GM12878 (cell line): ENCODE measurements around the gene GFAP. TPM values are rescaled to one million over a fixed set of nuclear protein-coding genes. Genes with fewer than 3 reads are reported as not detected.
A peak's percentile ranks its signal among the peaks of the same experiment; 100 is the strongest.

ENCODE experiments used
- ATAC-seq: fragments of 200-7000 bp; cut with Tn5 transposase; 3 replicates; pipeline ENCODE4 v1.9.1; 2020; ENCODE audit warnings: mild to moderate bottlenecking, moderate library complexity
- BruUV-seq: library from RNA; stranded (reverse); fragments of 400-500 nt; replicated peaks from 2 replicates; lab custom pipeline; 2021; lab: Mats Ljungman, UMichigan
- CTCF ChIA-PET: fragments of 300-600 bp; sonication (Branson Sonifier 250); formaldehyde crosslinking; extraction: SDS; loops from one replicate; lab custom pipeline; 2021; ENCODE audit warnings: inconsistent platforms; lab: Yijun Ruan, JAX
- POLR2A ChIA-PET: fragments of 350-600 bp; formaldehyde crosslinking; extraction: SDS; loops from one replicate; lab custom pipeline; 2021; ENCODE audit warnings: inconsistent platforms; lab: Charles Lee
- RAD21 ChIA-PET: fragments of 300-600 bp; sonication (Branson Sonifier 250); formaldehyde crosslinking; loops from one replicate; lab custom pipeline; 2023; ENCODE audit warnings: antibody characterized with exemption; ENCODE audit not compliant: unreplicated experiment; lab: Charles Lee
- SMC1A ChIA-PET: fragments of 300-600 bp; sonication (Branson Sonifier 250); formaldehyde crosslinking; loops from one replicate; lab custom pipeline; 2023; ENCODE audit not compliant: unreplicated experiment, uncharacterized antibody; lab: Charles Lee
- DNase-seq: peaks from one replicate; pipeline ENCODE4 v3.0.0-alpha.2; 2011; ENCODE audit warnings: low read depth, low spot score
- FAIRE-seq: peaks from 3 replicates; lab custom pipeline; 2011; peaks lifted over from hg19 to GRCh38; lab: Jason Lieb, UNC
- H2AFZ ChIP-seq: 2 replicates; pipeline ENCODE4 v1.6.0; 2011; ENCODE audit warnings: low read depth, low read length, control low read depth; ENCODE audit not compliant: control insufficient read depth
- H3K27ac ChIP-seq: 2 replicates; pipeline ENCODE4 v1.5.1; 2011; ENCODE audit warnings: control low read depth; ENCODE audit not compliant: control insufficient read depth, insufficient read depth
- H3K27me3 ChIP-seq, 2 experiments: replicated peaks in 1 of 2; 2 replicates each; pipeline versions ENCODE4 v1.6.0 to v1.6.1; 2011; ENCODE audit warnings: low read length in 1 of 2; ENCODE audit not compliant: control insufficient read depth in 2 of 2, insufficient read depth in 2 of 2
- H3K36me3 ChIP-seq, 2 experiments: 2 replicates each; pipeline ENCODE4 v1.5.1; 2011; ENCODE audit warnings: low read length in 1 of 2; ENCODE audit not compliant: control insufficient read depth in 2 of 2, insufficient read depth in 2 of 2
- H3K4me1 ChIP-seq: 2 replicates; pipeline ENCODE4 v1.6.1; 2011; ENCODE audit warnings: mild to moderate bottlenecking, low read length, moderate library complexity, mixed read lengths; ENCODE audit not compliant: control insufficient read depth, insufficient read depth
- H3K4me2 ChIP-seq: 2 replicates; pipeline ENCODE4 v1.6.0; 2011; ENCODE audit warnings: control low read depth; ENCODE audit not compliant: control insufficient read depth, insufficient read depth
- H3K4me3 ChIP-seq: fragments of 200-600 bp; sonication (generic); 2 replicates; pipeline ENCODE4 v1.5.1; 2016
- H3K79me2 ChIP-seq: 2 replicates; pipeline ENCODE4 v1.6.0; 2011; ENCODE audit warnings: low read length; ENCODE audit not compliant: control insufficient read depth, insufficient read depth
- H3K9ac ChIP-seq: 2 replicates; pipeline ENCODE4 v1.8.0; 2011; ENCODE audit warnings: low read length, control low read depth, mixed read lengths; ENCODE audit not compliant: control insufficient read depth, insufficient read depth
- H3K9me3 ChIP-seq: replicated peaks from 3 replicates; pipeline ENCODE4 v1.5.1; 2011; ENCODE audit warnings: mild to moderate bottlenecking, low read length; ENCODE audit not compliant: control insufficient read depth, insufficient read depth
- H4K20me1 ChIP-seq: 2 replicates; pipeline ENCODE4 v1.6.0; 2011; ENCODE audit not compliant: control insufficient read depth, insufficient read depth
- CEBPB ChIP-seq, 2 experiments: fragments of 150-350 bp in 1 of 2; IDR thresholded peaks; 2 replicates each; pipeline ENCODE4 v1.6.1; 2012 to 2014; ENCODE audit warnings: low read depth in 2 of 2, low read length in 2 of 2, borderline replicate concordance in 1 of 2, inconsistent platforms in 1 of 2
- CHD2 ChIP-seq: IDR thresholded peaks from 2 replicates; pipeline ENCODE4 v1.6.1; 2011; ENCODE audit warnings: low read depth, low read length, improper control_type of control experiment, borderline replicate concordance
- ETV6 ChIP-seq, 2 experiments: fragments of 450-650 bp in 1 of 2; IDR thresholded peaks in 1 of 2; conservative IDR thresholded peaks in 1 of 2; 2 replicates each; pipeline ENCODE4 v1.6.1; 2014; ENCODE audit warnings: antibody characterized with exemption in 1 of 2, borderline replicate concordance in 1 of 2, low read depth in 1 of 2, mild to moderate bottlenecking in 1 of 2, moderate library complexity in 1 of 2
- EZH2 ChIP-seq: IDR thresholded peaks from 2 replicates; pipeline ENCODE4 v1.6.1; 2012; ENCODE audit warnings: low read depth, mild to moderate bottlenecking, control low read depth, inconsistent platforms, low read length, borderline replicate concordance; ENCODE audit not compliant: control insufficient read depth
- HDAC2 ChIP-seq: fragments of 200-600 bp; sonication (generic); IDR thresholded peaks from 2 replicates; pipeline ENCODE4 v1.6.1; 2017
- IKZF1 ChIP-seq: fragments of 450-650 bp; conservative IDR thresholded peaks from 2 replicates; pipeline ENCODE4 v1.6.1; 2017; ENCODE audit warnings: antibody characterized with exemption, mild to moderate bottlenecking
- JUNB ChIP-seq: IDR thresholded peaks from 2 replicates; pipeline ENCODE4 v1.6.1; 2016; ENCODE audit warnings: antibody characterized with exemption, mild to moderate bottlenecking
- MEF2B ChIP-seq: fragments of 450-650 bp; IDR thresholded peaks from 2 replicates; pipeline ENCODE4 v1.6.1; 2018; ENCODE audit warnings: mild to moderate bottlenecking, moderate library complexity; ENCODE audit not compliant: partially characterized antibody, poor library complexity, severe bottlenecking
- NFXL1 ChIP-seq: fragments of 450-650 bp; IDR thresholded peaks from 2 replicates; pipeline ENCODE4 v1.6.1; 2017; ENCODE audit warnings: antibody characterized with exemption, mild to moderate bottlenecking, borderline replicate concordance
- NR2C2 ChIP-seq: IDR thresholded peaks from 2 replicates; pipeline ENCODE4 v1.6.1; 2011; ENCODE audit warnings: borderline replicate concordance, low read depth; ENCODE audit not compliant: control insufficient read depth, insufficient read length
- NR2F1 ChIP-seq: fragments of 450-650 bp; conservative IDR thresholded peaks from 2 replicates; pipeline ENCODE4 v1.6.1; 2017; ENCODE audit warnings: mild to moderate bottlenecking
- NRF1 ChIP-seq: conservative IDR thresholded peaks from 2 replicates; pipeline ENCODE4 v1.6.1; 2011; ENCODE audit warnings: mild to moderate bottlenecking, low read depth, low read length, improper control_type of control experiment
- RFX5 ChIP-seq: IDR thresholded peaks from 2 replicates; pipeline ENCODE4 v1.6.1; 2011; ENCODE audit warnings: low read depth, low read length, improper control_type of control experiment
- SIX5 ChIP-seq: IDR thresholded peaks from 2 replicates; pipeline ENCODE4 v1.6.1; 2011; ENCODE audit warnings: mild to moderate bottlenecking, low read depth, low read length, moderate library complexity; ENCODE audit not compliant: severe bottlenecking
- SMC3 ChIP-seq: IDR thresholded peaks from 2 replicates; pipeline ENCODE4 v1.6.1; 2011; ENCODE audit warnings: low read length, improper control_type of control experiment, borderline replicate concordance
- SUPT20H ChIP-seq: IDR thresholded peaks from 2 replicates; pipeline ENCODE4 v1.6.1; 2011; ENCODE audit warnings: low read depth, mild to moderate bottlenecking, low read length, moderate library complexity, borderline replicate concordance; ENCODE audit not compliant: control insufficient read depth
- TCF12 ChIP-seq: IDR thresholded peaks from 2 replicates; pipeline ENCODE4 v1.6.1; 2011; ENCODE audit warnings: low read depth, mild to moderate bottlenecking, low read length
- WRNIP1 ChIP-seq: IDR thresholded peaks from 2 replicates; pipeline ENCODE4 v1.6.1; 2011; ENCODE audit warnings: low read depth, low read length, improper control_type of control experiment, borderline replicate concordance
- ZBED1 ChIP-seq: IDR thresholded peaks from 2 replicates; pipeline ENCODE4 v1.6.1; 2016; ENCODE audit warnings: borderline replicate concordance
- ZNF274 ChIP-seq: IDR thresholded peaks from one replicate; pipeline ENCODE4 v1.8.0; 2011; ENCODE audit not compliant: insufficient read length, insufficient read depth
- WGBS: methylation state at CpG from one replicate; pipeline ENCODE4 v1.1.6; 2016; ENCODE audit warnings: low lambda C conversion rate; ENCODE audit not compliant: insufficient replicate concordance, insufficient coverage; ENCODE audit errors: missing lambda C conversion rate; 5-methylcytosine and 5-hydroxymethylcytosine counted together
- in situ Hi-C: fragments of 300-500 bp; cut with MboI; formaldehyde crosslinking; loops from 9 replicates; pipeline ENCODE4 v1.14.3; 2018; ENCODE audit warnings: mixed read lengths
- intact Hi-C: fragments of 100-400 bp; cut with micrococcal nuclease; formaldehyde crosslinking; loops from one replicate; pipeline ENCODE4 v1.14.2; 2022; ENCODE audit not compliant: unreplicated experiment
- polyA plus RNA-seq, 11 experiments: library from polyadenylated mRNA; depleted of rRNA in 4 of 11; unstranded in 6 of 11; stranded (reverse) in 5 of 11; fragments of >200 nt; fragmentation: Nextera tagmentation in 4 of 11; fragmentation: Illumina TruSeq in 1 of 11; extraction: Ambion mirVana in 4 of 11; extraction: Trizol in 1 of 11; gene quantifications; 1 replicate in 1 of 11; 2 replicates in 10 of 11; pipeline versions ENCODE4 v1.2.1 to v1.2.3, GENCODE V29; 2011 to 2016; ENCODE audit warnings: inconsistent platforms in 2 of 11, missing spikeins in 2 of 11, low read depth in 1 of 11
- total RNA-seq, 4 experiments: library from RNA; depleted of rRNA in 3 of 4; stranded (reverse); fragments of >200 nt in 3 of 4; fragmentation: Illumina TruSeq in 1 of 4; extraction: Trizol in 1 of 4; gene quantifications; 2 replicates each; pipeline versions ENCODE4 v1.2.1 to v1.2.3, GENCODE V29; 2013 to 2021
- TF ChIP-seq, protein P1 (sequence below): IDR thresholded peaks from 2 replicates; pipeline ENCODE4 v1.6.1; 2011; ENCODE audit warnings: borderline replicate concordance, low read depth, mild to moderate bottlenecking, moderate library complexity, low read length; ENCODE audit not compliant: insufficient read depth, poor library complexity, severe bottlenecking

Gene GFAP
- total and polyA plus RNA-seq, 10 of the 15 experiments (the other 5 are each of a cell fraction or from before 2014, with no cell fraction given) = 0.04 to 0.25 TPM; not detected in 8

DNA sequence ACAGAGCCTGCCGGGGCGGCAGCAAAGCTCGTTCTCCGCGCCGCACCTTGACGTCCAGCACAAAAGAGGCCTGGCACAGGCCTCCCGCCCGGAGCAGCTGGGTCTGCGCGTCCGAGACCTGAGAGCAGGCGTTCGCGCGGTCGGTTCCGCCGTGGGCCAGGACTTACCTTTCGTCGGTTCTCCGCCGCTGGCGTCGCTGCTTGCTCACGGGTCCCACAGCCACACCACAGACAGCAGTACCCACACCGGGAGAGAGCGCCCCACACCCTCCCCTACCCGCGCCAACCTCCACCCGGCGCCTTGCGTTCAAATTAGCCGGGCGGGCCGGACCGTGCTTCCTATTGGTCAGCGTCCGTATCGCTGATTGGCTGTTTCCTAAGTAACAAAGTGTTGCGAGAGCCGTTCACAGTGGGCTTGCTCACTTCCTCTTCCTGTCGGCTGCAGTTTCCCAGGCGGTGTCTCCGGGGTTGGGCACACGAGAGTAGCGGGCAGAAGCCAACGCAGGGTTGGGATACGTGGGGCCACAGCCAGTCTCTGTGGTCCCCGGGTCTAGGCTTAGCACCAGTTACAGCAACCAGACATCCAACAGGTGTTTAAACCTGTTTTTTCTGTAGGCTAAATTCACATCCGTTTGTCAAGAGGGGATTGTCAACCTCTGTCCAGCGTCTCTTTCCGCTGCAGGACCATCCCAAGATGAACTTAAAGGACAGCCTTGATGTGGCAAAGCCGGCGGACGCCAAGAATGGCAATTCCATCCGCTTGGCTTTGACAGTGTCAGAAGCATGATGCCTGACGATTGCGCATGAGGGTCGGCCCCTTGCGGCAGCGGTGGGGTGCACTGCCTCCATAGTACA is 32.4 kb upstream of the GFAP start, which contains the start of gene KIF18B:
KIF18B (minus strand) TSS at position 313 of the 854 bp plus-strand sequence. CDS start 11,429 bp downstream, outside the sequence.
- Histone ChIP-seq H3K4me3 (peak within 1 kb of the TSS; percentile 72), H3K79me2 (peaks cover 46% of the 10 kb centered on the region), H3K27me3 (no peaks in the 10 kb centered on the region), H2AFZ (peak within 1 kb of the TSS; percentile 92), H3K9ac (peak within 1 kb of the TSS; percentile 94), H3K4me2 (peak within 1 kb of the TSS; percentile 86), H4K20me1 (no peaks in the 10 kb centered on the region), H3K27ac (peak within 1 kb of the TSS; percentile 90), H3K9me3 (no peaks in the 10 kb centered on the region), H3K4me1 (0 out of 2 replicates have a peak, but pooled peaks cover 4% of the 10 kb centered on the region), H3K36me3 (no peaks in the 10 kb centered on the region; a peak in 1 of 4 replicates)
- peak; percentile 98 for ATAC-seq
- BruUV-seq = TSS peak; percentile 100
- in situ Hi-C loops = no loop called here
- POLR2A ChIA-PET = interaction anchor here (0.6 to 1.5 kb wide), 5 partner anchors 11 to 459 kb away, joined by 3 to 8 read pairs (median 3); no protein-coding TSS in a partner anchor
- peak; percentile 99 for FAIRE-seq
- peak; percentile 85 for DNase-seq
- intact Hi-C loops = no loop called here
- SMC1A ChIA-PET = no interaction called here
- CTCF ChIA-PET = interaction anchor here (1.1 to 1.4 kb wide), 2 partner anchors 26 to 188 kb away, joined by 4 to 5 read pairs; partner anchors contain the start of gene ACBD4
- 4% methylated on average over 62 of the region's 62 CpGs for WGBS
- RAD21 ChIA-PET = interaction anchor here (3.0 kb wide), 1 partner anchor 27 kb away, joined by 8 read pairs; no protein-coding TSS in a partner anchor
- TF ChIP-seq HDAC2 = 0 out of 2 replicates have a peak, but pooled peaks have one; percentile 63
- peak; percentile 25 for TF ChIP-seq MEF2B
- TF ChIP-seq ZNF274 = no peak
- TF ChIP-seq CHD2 = peak; percentile 97
- TF ChIP-seq WRNIP1 = no peak
- peak in 1 of 2 experiments; percentile 43; a peak in 1 of 4 replicates for TF ChIP-seq ETV6 (conservative IDR thresholded peaks at IDR 0.05 in 1 of 2, IDR thresholded peaks at IDR 0.05 in 1 of 2; ENCODE audit: borderline replicate concordance in 1 of 2, low read depth in 1 of 2)
- TF ChIP-seq TCF12 = no peak
- no peak for TF ChIP-seq SMC3
- TF ChIP-seq NFXL1 = no peak
- TF ChIP-seq, protein P1, sequence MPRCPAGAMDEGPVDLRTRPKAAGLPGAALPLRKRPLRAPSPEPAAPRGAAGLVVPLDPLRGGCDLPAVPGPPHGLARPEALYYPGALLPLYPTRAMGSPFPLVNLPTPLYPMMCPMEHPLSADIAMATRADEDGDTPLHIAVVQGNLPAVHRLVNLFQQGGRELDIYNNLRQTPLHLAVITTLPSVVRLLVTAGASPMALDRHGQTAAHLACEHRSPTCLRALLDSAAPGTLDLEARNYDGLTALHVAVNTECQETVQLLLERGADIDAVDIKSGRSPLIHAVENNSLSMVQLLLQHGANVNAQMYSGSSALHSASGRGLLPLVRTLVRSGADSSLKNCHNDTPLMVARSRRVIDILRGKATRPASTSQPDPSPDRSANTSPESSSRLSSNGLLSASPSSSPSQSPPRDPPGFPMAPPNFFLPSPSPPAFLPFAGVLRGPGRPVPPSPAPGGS = no peak
- TF ChIP-seq IKZF1 = peak; percentile 58
- TF ChIP-seq NRF1 = no peak
- TF ChIP-seq JUNB = no peak
- TF ChIP-seq CEBPB (IDR thresholded peaks at IDR 0.05; ENCODE audit: borderline replicate concordance in 1 of 2, low read depth in 2 of 2, low read length in 2 of 2) = no peak
- TF ChIP-seq EZH2 = no peak
- TF ChIP-seq SIX5 = peak; percentile 22
- no peak for TF ChIP-seq NR2F1
- no peak for TF ChIP-seq ZBED1
- no peak for TF ChIP-seq RFX5
- TF ChIP-seq NR2C2 = no peak
- TF ChIP-seq SUPT20H = no peak
